IPS-NIHi7 (cell line): ENCODE data around the gene EHD3.

Experiments
- DNase-seq: peaks from one replicate; pipeline ENCODE4 v3.0.0; 2012; ENCODE audit warnings: mixed read lengths; ENCODE audit errors: extremely low spot score

The EHD3 gene

GRCh38 chr2:31235504-31235902, 1.6 kb downstream of the EHD3 start:
- DNase-seq = no peak

GRCh38 chr2:31236433-31237205, 2.7 kb downstream of the EHD3 start:
- DNase-seq = no peak

- DNase-seq = no peak
Measured at GRCh38 chr2:31237348-31238017, 3.5 kb downstream of the EHD3 start.

GRCh38 chr2:31238126-31238905, 4.4 kb downstream of the EHD3 start:
- no peak for DNase-seq

GRCh38 chr2:31238906-31239592, 5.1 kb downstream of the EHD3 start:
- DNase-seq = no peak

- DNase-seq = no peak
Measured at GRCh38 chr2:31239593-31240177, 5.7 kb downstream of the EHD3 start.

GRCh38 chr2:31240381-31241365, 6.7 kb downstream of the EHD3 start:
- no peak for DNase-seq

GRCh38 chr2:31241625-31242270, 7.8 kb downstream of the EHD3 start:
- DNase-seq = no peak

DNA sequence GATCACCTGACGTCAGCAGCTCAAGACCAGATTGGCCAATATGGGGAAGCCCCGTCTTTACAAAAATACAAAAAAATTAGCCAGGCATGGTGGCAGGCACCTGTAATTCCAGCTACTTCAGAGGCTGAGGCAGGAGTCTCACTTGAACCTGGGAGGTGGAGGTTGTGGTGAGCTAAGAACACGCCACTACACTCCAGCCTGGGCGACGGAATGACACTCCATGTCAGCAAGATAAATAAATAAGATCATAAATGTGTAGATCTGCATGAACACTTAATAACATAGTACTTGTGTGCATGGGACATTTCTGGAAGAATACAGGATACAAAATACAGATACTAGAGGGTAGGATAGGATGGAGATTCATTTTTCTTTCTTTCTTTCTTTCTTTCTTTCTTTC, 9.1 kb downstream of the EHD3 start:
- no peak for DNase-seq

DNA sequence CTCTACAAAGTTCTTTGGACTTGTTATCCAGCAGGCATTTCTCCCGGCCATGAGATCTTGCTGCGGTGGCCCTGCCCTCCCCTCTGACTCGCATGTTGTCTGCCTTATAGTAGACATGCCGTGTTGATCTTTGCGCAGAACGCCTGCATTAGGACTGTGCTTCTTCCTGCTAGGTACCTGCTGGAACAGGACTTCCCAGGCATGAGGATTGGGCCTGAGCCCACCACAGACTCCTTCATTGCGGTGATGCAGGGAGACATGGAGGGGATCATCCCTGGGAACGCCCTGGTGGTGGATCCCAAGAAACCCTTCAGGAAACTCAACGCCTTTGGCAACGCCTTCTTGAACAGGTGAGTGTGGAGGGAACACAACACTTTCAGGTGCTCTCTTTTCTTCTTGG, 10.1 kb downstream of the EHD3 start:
- no peak for DNase-seq

GRCh38 chr2:31246184-31246852, 12.4 kb downstream of the EHD3 start:
- no peak for DNase-seq

GRCh38 chr2:31247711-31248110, 13.8 kb downstream of the EHD3 start:
- no peak for DNase-seq

GRCh38 chr2:31248139-31248538, 14.2 kb downstream of the EHD3 start:
- no peak for DNase-seq

- DNase-seq = no peak
Measured at GRCh38 chr2:31249009-31249690, 15.2 kb downstream of the EHD3 start.

DNA sequence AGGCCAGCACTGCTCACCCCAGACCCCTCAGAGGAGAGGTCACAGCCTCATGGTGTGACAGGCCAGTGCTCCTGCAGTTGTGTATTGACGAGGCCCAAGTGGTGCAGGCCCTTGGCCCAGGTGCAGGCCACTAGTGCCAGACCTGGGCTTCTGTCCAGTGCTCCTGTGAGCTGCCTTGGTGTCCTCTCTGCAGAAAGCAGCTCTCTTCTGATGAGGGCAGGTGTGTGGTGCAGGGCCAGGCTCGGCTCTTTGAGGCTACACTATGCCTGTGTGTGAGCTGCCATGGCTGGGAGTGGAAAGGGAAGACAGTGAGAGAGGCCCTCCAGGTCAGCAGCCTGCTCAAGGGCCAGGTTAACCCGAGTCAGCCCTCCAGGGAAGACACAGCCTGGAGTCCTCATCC, 17.1 kb downstream of the EHD3 start:
- DNase-seq = no peak

DNA sequence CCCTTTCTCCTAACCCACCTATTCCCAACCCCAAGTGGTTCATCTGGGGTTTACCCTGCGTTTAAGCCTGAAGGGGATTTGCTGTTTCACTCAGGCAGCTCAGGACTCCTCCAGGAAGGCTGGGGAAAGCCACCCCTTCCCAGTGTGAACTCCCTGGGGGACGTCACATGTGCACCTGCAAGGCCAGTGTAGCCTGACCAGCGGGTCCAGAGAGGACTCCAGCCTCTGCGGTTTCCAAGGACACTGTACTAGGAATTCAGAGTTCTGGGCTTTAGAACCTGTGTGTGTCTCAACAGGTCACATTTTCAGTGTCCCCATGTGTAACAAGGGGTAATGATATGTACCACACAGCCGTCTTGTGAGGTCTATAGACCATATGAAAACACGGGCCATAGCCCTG, 17.9 kb downstream of the EHD3 start:
- DNase-seq = no peak

DNA sequence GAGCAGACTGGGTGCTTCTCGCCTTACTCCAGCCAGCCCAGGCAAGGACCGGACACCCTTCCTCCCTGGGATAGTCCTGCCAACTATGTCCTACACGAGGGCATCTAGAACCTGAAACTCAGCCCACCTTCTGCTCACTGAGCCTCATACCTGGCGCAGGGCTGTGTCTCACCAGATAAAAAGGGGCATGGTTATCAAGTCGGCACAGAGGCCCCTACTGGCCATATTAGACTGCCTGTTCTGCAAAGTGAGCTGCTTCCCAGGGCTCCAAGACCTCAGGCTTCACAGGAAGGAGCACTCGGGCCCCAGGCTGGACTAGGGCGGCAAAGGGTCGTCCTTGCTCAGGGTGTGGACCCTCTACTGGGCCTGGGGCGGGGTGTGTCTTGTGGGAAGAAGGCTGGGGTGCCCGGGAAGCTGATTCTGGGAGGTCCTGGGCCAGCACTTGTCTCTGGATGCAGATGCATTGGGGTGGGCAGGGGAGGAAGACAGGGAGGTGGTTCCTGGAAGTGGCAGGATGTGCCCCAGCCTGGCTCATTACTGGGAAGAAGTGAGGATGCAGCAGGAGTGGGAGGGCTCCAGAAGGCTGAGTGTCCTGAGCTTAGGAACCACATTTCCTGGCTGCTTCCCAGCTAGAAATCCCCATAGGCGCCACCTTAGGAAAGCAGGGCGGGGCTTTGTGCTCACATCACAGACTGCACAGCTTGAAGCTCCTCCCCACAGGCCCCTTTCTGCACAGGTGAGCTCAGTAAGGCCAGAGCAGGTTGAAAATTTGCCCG, 19.6 kb downstream of the EHD3 start:
- DNase-seq = no peak
